ENCODE measurements around the gene THSD4.

DNA sequence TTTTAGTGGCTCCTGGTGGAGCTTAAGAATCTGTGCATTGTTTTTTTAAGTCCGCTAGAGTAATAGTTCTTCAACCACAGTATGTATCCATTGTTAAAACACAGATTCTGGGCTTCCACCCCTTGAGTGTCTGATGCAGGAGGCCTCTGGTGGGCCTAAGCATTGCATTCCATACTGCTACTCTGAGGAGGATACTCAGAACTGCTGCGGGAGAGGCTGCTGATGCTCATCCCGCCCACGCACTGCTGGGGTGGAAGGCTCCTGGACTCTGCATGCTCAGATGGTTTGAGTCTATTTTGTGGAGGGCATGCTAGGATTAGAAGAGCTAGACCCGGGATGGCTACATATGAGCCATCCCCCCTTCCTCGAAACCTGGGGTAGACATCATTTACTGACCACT lies 74.4 kb downstream of the THSD4 start:
- TF ChIP-seq POLR2AphosphoS5 (IDR thresholded peaks at IDR 0.05) (no peak), TAF1 (IDR thresholded peaks at IDR 0.05; ENCODE audit: low read depth) (no peak), EZH2 (IDR thresholded peaks at IDR 0.05; ENCODE audit: borderline replicate concordance, insufficient read depth, low read length, poor library complexity, severe bottlenecking) (no peak), EP300 (conservative IDR thresholded peaks at IDR 0.05; ENCODE audit: poor library complexity, severe bottlenecking) (no peak), SMC3 (conservative IDR thresholded peaks at IDR 0.05; ENCODE audit: poor library complexity) (no peak)
- TF ChIP-seq, protein P1, sequence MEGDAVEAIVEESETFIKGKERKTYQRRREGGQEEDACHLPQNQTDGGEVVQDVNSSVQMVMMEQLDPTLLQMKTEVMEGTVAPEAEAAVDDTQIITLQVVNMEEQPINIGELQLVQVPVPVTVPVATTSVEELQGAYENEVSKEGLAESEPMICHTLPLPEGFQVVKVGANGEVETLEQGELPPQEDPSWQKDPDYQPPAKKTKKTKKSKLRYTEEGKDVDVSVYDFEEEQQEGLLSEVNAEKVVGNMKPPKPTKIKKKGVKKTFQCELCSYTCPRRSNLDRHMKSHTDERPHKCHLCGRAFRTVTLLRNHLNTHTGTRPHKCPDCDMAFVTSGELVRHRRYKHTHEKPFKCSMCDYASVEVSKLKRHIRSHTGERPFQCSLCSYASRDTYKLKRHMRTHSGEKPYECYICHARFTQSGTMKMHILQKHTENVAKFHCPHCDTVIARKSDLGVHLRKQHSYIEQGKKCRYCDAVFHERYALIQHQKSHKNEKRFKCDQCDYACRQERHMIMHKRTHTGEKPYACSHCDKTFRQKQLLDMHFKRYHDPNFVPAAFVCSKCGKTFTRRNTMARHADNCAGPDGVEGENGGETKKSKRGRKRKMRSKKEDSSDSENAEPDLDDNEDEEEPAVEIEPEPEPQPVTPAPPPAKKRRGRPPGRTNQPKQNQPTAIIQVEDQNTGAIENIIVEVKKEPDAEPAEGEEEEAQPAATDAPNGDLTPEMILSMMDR (IDR thresholded peaks at IDR 0.05; ENCODE audit: poor library complexity, severe bottlenecking): no peak
- TF ChIP-seq, protein P2, sequence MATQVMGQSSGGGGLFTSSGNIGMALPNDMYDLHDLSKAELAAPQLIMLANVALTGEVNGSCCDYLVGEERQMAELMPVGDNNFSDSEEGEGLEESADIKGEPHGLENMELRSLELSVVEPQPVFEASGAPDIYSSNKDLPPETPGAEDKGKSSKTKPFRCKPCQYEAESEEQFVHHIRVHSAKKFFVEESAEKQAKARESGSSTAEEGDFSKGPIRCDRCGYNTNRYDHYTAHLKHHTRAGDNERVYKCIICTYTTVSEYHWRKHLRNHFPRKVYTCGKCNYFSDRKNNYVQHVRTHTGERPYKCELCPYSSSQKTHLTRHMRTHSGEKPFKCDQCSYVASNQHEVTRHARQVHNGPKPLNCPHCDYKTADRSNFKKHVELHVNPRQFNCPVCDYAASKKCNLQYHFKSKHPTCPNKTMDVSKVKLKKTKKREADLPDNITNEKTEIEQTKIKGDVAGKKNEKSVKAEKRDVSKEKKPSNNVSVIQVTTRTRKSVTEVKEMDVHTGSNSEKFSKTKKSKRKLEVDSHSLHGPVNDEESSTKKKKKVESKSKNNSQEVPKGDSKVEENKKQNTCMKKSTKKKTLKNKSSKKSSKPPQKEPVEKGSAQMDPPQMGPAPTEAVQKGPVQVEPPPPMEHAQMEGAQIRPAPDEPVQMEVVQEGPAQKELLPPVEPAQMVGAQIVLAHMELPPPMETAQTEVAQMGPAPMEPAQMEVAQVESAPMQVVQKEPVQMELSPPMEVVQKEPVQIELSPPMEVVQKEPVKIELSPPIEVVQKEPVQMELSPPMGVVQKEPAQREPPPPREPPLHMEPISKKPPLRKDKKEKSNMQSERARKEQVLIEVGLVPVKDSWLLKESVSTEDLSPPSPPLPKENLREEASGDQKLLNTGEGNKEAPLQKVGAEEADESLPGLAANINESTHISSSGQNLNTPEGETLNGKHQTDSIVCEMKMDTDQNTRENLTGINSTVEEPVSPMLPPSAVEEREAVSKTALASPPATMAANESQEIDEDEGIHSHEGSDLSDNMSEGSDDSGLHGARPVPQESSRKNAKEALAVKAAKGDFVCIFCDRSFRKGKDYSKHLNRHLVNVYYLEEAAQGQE (IDR thresholded peaks at IDR 0.05; ENCODE audit: borderline replicate concordance): no peak

Data from neural cell (in vitro differentiated cells).